ENCODE results near the gene TNRC6A.
"Not testable (repeated sequence)": the region's sequence is repeated elsewhere in the genome, so short reads cannot be mapped to it uniquely, and the experiment has no call there.

The TNRC6A gene

GRCh38 chr16:24761526-24761925 is 32.1 kb downstream of the TNRC6A start:
- no peak for DNase-seq

GRCh38 chr16:24764916-24765315 is 35.5 kb downstream of the TNRC6A start:
- DNase-seq = no peak

- no peak for DNase-seq
Observed at GRCh38 chr16:24766057-24766456, 36.6 kb downstream of the TNRC6A start.

- no peak for DNase-seq
Observed at GRCh38 chr16:24769806-24770205, 40.4 kb downstream of the TNRC6A start.

GRCh38 chr16:24771132-24771778 is 41.8 kb downstream of the TNRC6A start:
- no peak for DNase-seq

GRCh38 chr16:24771779-24772157 is 42.3 kb downstream of the TNRC6A start:
- no peak for DNase-seq

GRCh38 chr16:24773771-24774427 is 44.4 kb downstream of the TNRC6A start:
- no peak for DNase-seq

- DNase-seq = no peak
Observed at GRCh38 chr16:24774510-24774909, 45.1 kb downstream of the TNRC6A start.

- DNase-seq = no peak
Observed at GRCh38 chr16:24775455-24775854, 46.0 kb downstream of the TNRC6A start.

GRCh38 chr16:24776501-24777220 is 47.2 kb downstream of the TNRC6A start:
- no peak for DNase-seq

GRCh38 chr16:24778671-24779070 is 49.2 kb downstream of the TNRC6A start:
- no peak for DNase-seq

GRCh38 chr16:24781256-24781655 is 51.8 kb downstream of the TNRC6A start:
- DNase-seq = no peak

GRCh38 chr16:24784121-24784520 is 54.7 kb downstream of the TNRC6A start:
- DNase-seq = no peak

GRCh38 chr16:24789881-24790280 is 60.4 kb downstream of the TNRC6A start:
- DNase-seq = no peak

- no peak for DNase-seq
Observed at GRCh38 chr16:24800586-24800985, 71.1 kb downstream of the TNRC6A start.

GRCh38 chr16:24801761-24802302 is 72.4 kb downstream of the TNRC6A start:
- DNase-seq = no peak

- DNase-seq = no peak
Observed at GRCh38 chr16:24805484-24805883, 76.0 kb downstream of the TNRC6A start.

GRCh38 chr16:24807301-24807700 is 77.8 kb downstream of the TNRC6A start:
- no peak for DNase-seq

- DNase-seq = no peak
Observed at GRCh38 chr16:24810951-24811843, 81.7 kb downstream of the TNRC6A start.

GRCh38 chr16:24812813-24813212 is 83.4 kb downstream of the TNRC6A start:
- not testable (repeated sequence) for DNase-seq

- no peak for DNase-seq
Observed at GRCh38 chr16:24815021-24815420, 85.6 kb downstream of the TNRC6A start.

- DNase-seq = no peak
Observed at GRCh38 chr16:24816688-24817087, 87.2 kb downstream of the TNRC6A start.
